Measurements from ENCODE around the gene DCXR.

The DCXR gene

GRCh38 chr17:82007228-82007494, 30.3 kb downstream of the DCXR start:
- no peak for TF ChIP-seq ZNF274 (IDR thresholded peaks at IDR 0.05; ENCODE audit: low read depth, low read length)
- no peak overlapping the region for H3K4me3 ChIP-seq (ENCODE audit: low read length)

- no peak overlapping the region for H3K4me3 ChIP-seq (ENCODE audit: low read length)
- no peak for TF ChIP-seq ZNF274 (IDR thresholded peaks at IDR 0.05; ENCODE audit: low read depth, low read length)
Measured at GRCh38 chr17:82006468-82007227, 30.8 kb downstream of the DCXR start.

DNA sequence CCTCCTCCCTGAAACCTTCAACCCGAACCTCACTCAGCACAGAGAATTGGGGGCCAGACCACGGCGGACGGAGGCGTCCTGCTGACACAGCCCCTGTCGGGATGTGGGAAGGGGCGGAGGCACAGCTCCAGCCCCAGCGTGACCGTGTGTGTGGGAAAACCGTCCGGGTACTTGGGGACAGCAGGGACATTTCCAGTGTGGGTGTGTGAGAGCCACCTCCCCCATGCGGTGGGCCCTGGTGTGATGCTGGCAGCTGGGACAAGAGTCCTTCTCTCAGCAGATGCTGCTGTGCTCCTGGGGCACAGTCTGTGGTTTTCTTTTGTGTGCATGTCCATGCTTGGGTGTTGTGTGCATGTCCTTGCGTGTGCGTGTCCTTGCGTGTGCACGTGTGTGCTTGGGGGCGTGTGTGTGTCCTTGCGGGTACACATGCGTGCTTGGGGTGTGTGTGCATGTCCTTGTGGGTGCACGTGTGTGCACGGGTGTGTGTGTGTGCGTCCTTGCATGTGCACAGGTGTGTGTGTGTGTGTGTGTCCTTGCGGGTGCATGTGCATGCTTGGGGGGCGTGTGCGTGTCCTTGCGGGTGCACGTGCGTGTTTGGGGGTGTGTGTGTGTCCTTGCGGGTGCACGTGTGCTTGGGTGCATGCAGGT, 31.7 kb downstream of the DCXR start:
- no peak overlapping the region for H3K4me3 ChIP-seq (ENCODE audit: low read length)
- no peak for TF ChIP-seq ZNF274 (IDR thresholded peaks at IDR 0.05; ENCODE audit: low read depth, low read length)

GRCh38 chr17:82004517-82005455, 32.7 kb downstream of the DCXR start:
- no peak overlapping the region for H3K4me3 ChIP-seq (ENCODE audit: low read length)
- no peak for TF ChIP-seq ZNF274 (IDR thresholded peaks at IDR 0.05; ENCODE audit: low read depth, low read length)

DNA sequence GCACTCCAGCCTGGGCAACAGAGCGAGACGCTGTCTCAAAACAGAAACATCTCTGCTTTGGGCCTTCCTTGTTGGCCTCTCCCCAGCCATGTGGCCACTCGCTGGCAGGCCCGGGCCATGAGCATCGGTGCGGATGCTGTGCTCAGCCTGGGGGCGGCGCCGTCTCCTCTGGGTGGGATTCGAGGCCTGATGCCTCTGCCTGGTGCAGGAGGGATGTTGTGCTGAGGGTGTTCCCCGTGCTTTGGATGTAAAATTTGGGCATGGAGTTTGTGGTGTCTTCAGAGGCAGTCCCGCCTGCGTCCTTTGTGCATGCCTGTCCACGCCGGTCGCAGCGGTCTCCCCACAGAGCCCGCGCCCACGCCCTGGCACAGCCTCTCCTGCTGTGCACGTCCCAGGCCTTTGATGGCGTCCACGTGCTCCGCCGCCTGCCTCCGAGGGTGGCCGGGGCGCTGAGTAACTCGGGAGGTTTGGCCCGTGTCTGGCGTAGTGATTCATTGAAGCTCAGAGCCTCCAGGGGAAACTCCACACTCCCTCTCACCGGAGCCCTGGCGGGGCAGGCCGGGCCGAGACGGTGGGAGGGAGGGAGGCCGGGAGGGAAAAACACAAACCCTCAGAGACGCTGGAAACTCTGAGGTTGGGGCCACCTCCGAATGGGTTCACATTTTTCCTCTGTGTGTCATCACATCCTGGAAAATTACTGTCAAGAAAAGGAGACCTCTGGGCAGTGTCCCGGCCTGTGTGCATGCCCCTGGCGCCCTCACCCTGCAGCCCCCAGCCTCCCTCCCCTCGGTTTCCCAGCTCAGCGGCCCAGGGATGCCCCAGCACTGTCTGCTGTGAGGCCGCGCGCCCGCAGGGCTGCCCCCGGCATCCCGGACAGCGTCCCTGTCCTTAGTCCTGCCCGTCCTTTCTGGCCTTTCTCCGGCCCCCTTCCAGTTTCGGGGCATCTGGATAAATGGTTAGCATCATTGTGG, 33.8 kb downstream of the DCXR start:
- no peak for TF ChIP-seq ZNF274 (IDR thresholded peaks at IDR 0.05; ENCODE audit: low read depth, low read length)
- no peak overlapping the region for H3K4me3 ChIP-seq (ENCODE audit: low read length)

DNA sequence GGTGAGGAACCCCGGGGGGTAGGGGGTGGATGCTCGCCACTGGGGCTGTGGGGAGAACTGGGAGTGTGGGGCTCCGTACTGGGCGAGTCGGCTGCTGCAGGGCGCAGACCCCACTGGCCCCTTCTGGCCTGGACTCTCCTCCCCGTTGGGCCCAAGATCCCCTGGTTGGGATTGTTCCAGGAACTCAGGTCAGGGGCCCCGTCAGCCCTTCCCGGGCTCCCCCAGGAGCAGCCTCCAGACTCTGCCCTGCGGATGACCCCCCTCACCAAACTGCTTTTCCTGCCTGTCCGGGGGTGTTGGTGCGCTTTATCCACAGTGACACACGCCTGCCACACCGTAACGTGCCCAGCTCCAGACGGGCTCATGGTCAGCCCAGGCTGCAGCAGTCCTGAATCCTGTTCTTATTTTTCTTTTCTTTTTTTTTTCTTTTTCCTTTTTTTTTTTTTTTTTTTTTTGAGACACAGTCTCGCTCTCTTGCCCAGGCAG, 35.9 kb downstream of the DCXR start:
- TF ChIP-seq ZNF274 (IDR thresholded peaks at IDR 0.05; ENCODE audit: low read depth, low read length), result no peak
- H3K4me3 ChIP-seq (ENCODE audit: low read length), result no peak overlapping the region

GRCh38 chr17:82000803-82001570, 36.5 kb downstream of the DCXR start:
- no peak for TF ChIP-seq ZNF274 (IDR thresholded peaks at IDR 0.05; ENCODE audit: low read depth, low read length)
- no peak overlapping the region for H3K4me3 ChIP-seq (ENCODE audit: low read length)

DNA sequence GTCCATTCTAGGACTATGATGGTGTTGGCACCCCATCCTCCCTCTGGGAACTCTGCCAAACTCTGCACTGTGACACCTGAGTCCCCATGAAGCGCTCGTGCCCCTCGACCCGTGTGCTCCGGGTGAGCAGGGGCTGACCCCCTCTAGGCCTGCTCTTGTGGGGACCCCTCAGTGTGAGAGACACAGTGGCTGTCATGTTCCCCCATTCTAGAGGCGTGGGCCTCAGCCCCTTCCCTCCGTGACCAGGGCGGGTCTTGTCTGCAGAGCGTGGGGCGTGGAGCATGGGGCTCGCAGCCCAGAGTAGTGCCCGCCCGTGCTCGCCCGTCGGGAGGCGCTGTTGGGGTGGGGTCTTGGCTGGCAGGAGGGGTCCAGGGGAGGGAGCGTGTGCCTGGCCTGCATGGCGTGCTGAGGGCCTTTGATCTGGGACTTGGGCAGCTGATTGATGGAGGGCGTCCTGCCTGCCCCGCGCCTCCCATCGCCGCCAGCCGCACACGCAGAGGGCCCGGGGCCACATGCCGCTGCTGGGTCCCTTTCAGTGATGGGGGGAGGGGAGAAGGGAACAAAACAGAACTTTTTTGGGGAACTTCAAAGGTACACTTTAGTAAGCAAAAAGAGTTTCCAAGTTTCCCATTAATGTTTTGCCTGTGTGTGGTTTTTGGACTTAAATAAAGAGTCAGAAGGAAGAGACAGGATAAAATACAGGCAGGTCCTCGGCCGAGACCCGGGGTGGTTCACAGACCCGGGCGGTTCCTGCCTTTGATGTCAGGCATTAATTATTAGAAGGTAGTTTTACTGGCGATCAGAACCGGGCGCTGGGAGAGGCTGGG, 37.3 kb downstream of the DCXR start:
- TF ChIP-seq ZNF274 (IDR thresholded peaks at IDR 0.05; ENCODE audit: low read depth, low read length), result no peak
- H3K4me3 ChIP-seq (ENCODE audit: low read length), result no peak overlapping the region

DNA sequence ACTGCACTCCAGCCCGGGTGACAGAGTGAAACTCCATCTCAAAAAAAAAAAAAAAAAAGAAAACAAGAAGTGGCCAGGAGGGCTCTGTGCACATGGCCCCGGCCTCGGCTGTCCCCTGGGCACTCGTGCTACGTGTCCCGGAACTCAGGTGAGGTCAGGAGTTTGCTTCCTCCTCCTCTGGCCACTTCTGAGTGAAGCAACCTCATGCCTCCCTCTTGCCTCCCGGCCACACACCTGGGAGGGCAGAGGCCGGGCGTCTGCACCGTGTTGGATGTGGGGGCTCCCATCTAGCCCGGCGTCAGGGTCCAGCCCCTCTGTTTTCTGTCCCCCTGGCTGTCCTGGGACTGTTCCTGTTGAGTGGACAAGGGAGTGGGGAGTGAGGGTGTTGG, 37.9 kb downstream of the DCXR start:
- TF ChIP-seq ZNF274 (IDR thresholded peaks at IDR 0.05; ENCODE audit: low read depth, low read length), result no peak
- H3K4me3 ChIP-seq (ENCODE audit: low read length), result no peak overlapping the region

GRCh38 chr17:81998691-81999438, 38.6 kb downstream of the DCXR start:
- no peak for TF ChIP-seq ZNF274 (IDR thresholded peaks at IDR 0.05; ENCODE audit: low read depth, low read length)
- no peak overlapping the region for H3K4me3 ChIP-seq (ENCODE audit: low read length)

DNA sequence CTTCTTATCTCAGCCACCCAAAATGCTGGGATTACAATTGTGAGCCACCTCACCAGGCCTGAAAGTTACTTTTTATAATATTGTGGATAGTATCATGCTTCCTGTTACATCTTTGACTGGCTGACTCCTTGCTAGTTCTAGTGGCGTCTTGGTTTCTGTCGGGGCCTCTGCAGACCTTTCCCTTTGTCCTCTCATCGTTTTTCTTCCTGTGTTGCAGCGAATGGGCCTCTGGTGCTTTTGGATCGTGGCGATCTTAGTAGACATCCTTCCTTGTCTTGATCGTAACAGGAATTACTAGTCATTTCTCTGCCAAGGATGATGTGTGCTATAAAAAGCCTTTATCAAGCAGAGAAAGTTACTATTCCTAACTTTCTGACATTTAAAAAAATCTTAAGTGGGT, 39.3 kb downstream of the DCXR start:
- no peak overlapping the region for H3K4me3 ChIP-seq (ENCODE audit: low read length)
- no peak for TF ChIP-seq ZNF274 (IDR thresholded peaks at IDR 0.05; ENCODE audit: low read depth, low read length)

All from GM08714 (cell line).